Upper lobe of left lung (tissue), 4 donors: Measurements from ENCODE around the gene KCNIP1.

Experiments
- POLR2A ChIP-seq, 4 donors: fragments of 450-650 bp; IDR thresholded peaks; one replicate each; pipeline ENCODE4 v1.5.1; 2016 to 2017; ENCODE audit warnings: antibody characterized with exemption in 4 of 4, mild to moderate bottlenecking in 2 of 4
- POLR2AphosphoS5 ChIP-seq, 2 donors: sonication (generic); formaldehyde crosslinking; IDR thresholded peaks; one replicate each; pipeline ENCODE4 v1.5.1; 2017; ENCODE audit warnings: antibody characterized with exemption in 2 of 2
- TF ChIP-seq, protein P1 (sequence below), 6 experiments: fragments of 450-650 bp in 4 of 6; fragments of 200-600 bp in 2 of 6; sonication (generic) in 2 of 6; IDR thresholded peaks; one replicate each; pipeline ENCODE4 v1.5.1; 2016 to 2019; ENCODE audit warnings: antibody characterized with exemption in 6 of 6

- TF ChIP-seq, protein P1, sequence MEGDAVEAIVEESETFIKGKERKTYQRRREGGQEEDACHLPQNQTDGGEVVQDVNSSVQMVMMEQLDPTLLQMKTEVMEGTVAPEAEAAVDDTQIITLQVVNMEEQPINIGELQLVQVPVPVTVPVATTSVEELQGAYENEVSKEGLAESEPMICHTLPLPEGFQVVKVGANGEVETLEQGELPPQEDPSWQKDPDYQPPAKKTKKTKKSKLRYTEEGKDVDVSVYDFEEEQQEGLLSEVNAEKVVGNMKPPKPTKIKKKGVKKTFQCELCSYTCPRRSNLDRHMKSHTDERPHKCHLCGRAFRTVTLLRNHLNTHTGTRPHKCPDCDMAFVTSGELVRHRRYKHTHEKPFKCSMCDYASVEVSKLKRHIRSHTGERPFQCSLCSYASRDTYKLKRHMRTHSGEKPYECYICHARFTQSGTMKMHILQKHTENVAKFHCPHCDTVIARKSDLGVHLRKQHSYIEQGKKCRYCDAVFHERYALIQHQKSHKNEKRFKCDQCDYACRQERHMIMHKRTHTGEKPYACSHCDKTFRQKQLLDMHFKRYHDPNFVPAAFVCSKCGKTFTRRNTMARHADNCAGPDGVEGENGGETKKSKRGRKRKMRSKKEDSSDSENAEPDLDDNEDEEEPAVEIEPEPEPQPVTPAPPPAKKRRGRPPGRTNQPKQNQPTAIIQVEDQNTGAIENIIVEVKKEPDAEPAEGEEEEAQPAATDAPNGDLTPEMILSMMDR (IDR thresholded peaks at IDR 0.05): no peak
- TF ChIP-seq POLR2AphosphoS5 (IDR thresholded peaks at IDR 0.05) (no peak), POLR2A (IDR thresholded peaks at IDR 0.05) (no peak)
These were observed 139.1 kb downstream of the KCNIP1 start for GRCh38 chr5:170642776-170643436.
